HepG2 (cell line): ENCODE results near the gene PLGRKT. TPM values are rescaled to one million over a fixed set of nuclear protein-coding genes. Genes with fewer than 3 reads are reported as not detected.

Source experiments
- ATAC-seq: fragments of 200-7000 bp; cut with Tn5 transposase; 3 replicates; pipeline ENCODE4 v1.9.1; 2020; ENCODE audit warnings: mild to moderate bottlenecking, moderate library complexity
- BruUV-seq: library from RNA; stranded (reverse); fragments of 400-500 nt; replicated peaks from 2 replicates; lab custom pipeline; 2021; lab: Mats Ljungman, UMichigan
- CTCF ChIA-PET: fragments of 300-600 bp; formaldehyde crosslinking; extraction: SDS; loops from one replicate; lab custom pipeline; 2021; ENCODE audit warnings: low total read pairs, inconsistent platforms, low intra/inter-chr PET ratio; lab: Yijun Ruan, JAX
- POLR2A ChIA-PET: fragments of 350-600 bp; sonication (Branson Sonifier 250); formaldehyde crosslinking; loops from one replicate; lab custom pipeline; 2020; ENCODE audit warnings: antibody characterized with exemption, inconsistent platforms; lab: Yijun Ruan, JAX
- DNase-seq: peaks from one replicate; pipeline ENCODE4 v3.0.0-alpha.2; 2015; ENCODE audit warnings: low spot score
- FAIRE-seq: peaks from 3 replicates; lab custom pipeline; 2011; peaks lifted over from hg19 to GRCh38; lab: Jason Lieb, UNC
- H2AFZ ChIP-seq: one replicate; pipeline ENCODE4 v1.6.1; 2011; ENCODE audit warnings: low read length, inconsistent platforms
- H3K27ac ChIP-seq: fragments of 300-600 bp; 3 replicates; pipeline ENCODE4 v1.8.0; 2011; ENCODE audit warnings: mixed run types, mild to moderate bottlenecking, mixed read lengths, low read length, inconsistent platforms; ENCODE audit not compliant: insufficient read depth; ENCODE audit errors: extremely low read length
- H3K27me3 ChIP-seq, 2 experiments: fragments of 200-600 bp in 1 of 2; 2 replicates in 1 of 2; 3 replicates in 1 of 2; pipeline versions ENCODE4 v1.6.0 to v1.8.0; 2011; ENCODE audit warnings: low read length in 2 of 2, mild to moderate bottlenecking in 2 of 2, moderate library complexity in 2 of 2, inconsistent platforms in 1 of 2; ENCODE audit not compliant: insufficient read depth in 2 of 2, control insufficient read depth in 1 of 2
- H3K36me3 ChIP-seq, 2 experiments: fragments of 200-600 bp in 1 of 2; replicated peaks in 1 of 2; 2 replicates in 1 of 2; 3 replicates in 1 of 2; pipeline versions ENCODE4 v1.5.1 to v1.8.0; 2011; ENCODE audit warnings: low read length in 2 of 2, inconsistent platforms in 1 of 2; ENCODE audit not compliant: insufficient read depth in 2 of 2, control insufficient read depth in 1 of 2
- H3K4me1 ChIP-seq: 2 replicates; pipeline ENCODE4 v1.5.1; 2012; ENCODE audit warnings: low read length, inconsistent platforms; ENCODE audit not compliant: insufficient read depth
- H3K4me2 ChIP-seq: 2 replicates; pipeline ENCODE4 v1.6.0; 2011; ENCODE audit warnings: low read depth, low read length, inconsistent platforms
- H3K4me3 ChIP-seq, 3 experiments: fragments of 200-600 bp in 1 of 3; sonication (generic), shearing (Covaris generic) in 1 of 3; replicated peaks in 1 of 3; 2 replicates each; pipeline ENCODE4 v1.5.1; 2011 to 2016; ENCODE audit warnings: low read length in 3 of 3, inconsistent platforms in 2 of 3, low read depth in 2 of 3, mild to moderate bottlenecking in 2 of 3, control low read depth in 1 of 3, mixed read lengths in 1 of 3; ENCODE audit not compliant: insufficient read depth in 1 of 3
- H3K79me2 ChIP-seq: one replicate; pipeline ENCODE4 v1.6.1; 2011; ENCODE audit warnings: low read length, inconsistent platforms; ENCODE audit not compliant: insufficient read depth
- H3K9ac ChIP-seq: 2 replicates; pipeline ENCODE4 v1.6.0; 2011; ENCODE audit warnings: mild to moderate bottlenecking, low read depth, low read length, inconsistent platforms; ENCODE audit not compliant: insufficient read depth
- H3K9me3 ChIP-seq: 2 replicates; pipeline ENCODE4 v1.5.1; 2012; ENCODE audit warnings: mild to moderate bottlenecking, low read length
- H4K20me1 ChIP-seq: 2 replicates; pipeline ENCODE4 v1.6.0; 2011; ENCODE audit warnings: inconsistent platforms, mild to moderate bottlenecking, low read length, moderate library complexity; ENCODE audit not compliant: insufficient read depth
- CENPT ChIP-seq: sonication (generic); formaldehyde crosslinking; IDR thresholded peaks from 2 replicates; pipeline ENCODE4 v1.8.0; 2022; ENCODE audit warnings: low read depth, mild to moderate bottlenecking, moderate library complexity, missing genetic modification reagents
- DR1 ChIP-seq: sonication (generic); formaldehyde crosslinking; IDR thresholded peaks from 2 replicates; pipeline ENCODE4 v1.8.0; 2021; ENCODE audit warnings: mild to moderate bottlenecking, missing genetic modification reagents, inconsistent platforms
- FOXO1 ChIP-seq: sonication (generic); formaldehyde crosslinking; IDR thresholded peaks from 2 replicates; pipeline ENCODE4 v1.4.0; 2020; ENCODE audit warnings: missing genetic modification reagents
- HOXD1 ChIP-seq: sonication (generic); formaldehyde crosslinking; IDR thresholded peaks from 2 replicates; pipeline ENCODE4 v1.5.0; 2020; ENCODE audit warnings: missing genetic modification reagents
- JUNB ChIP-seq: sonication (generic); formaldehyde crosslinking; IDR thresholded peaks from 2 replicates; pipeline ENCODE4 v1.8.0; 2022; ENCODE audit warnings: missing genetic modification reagents, mild to moderate bottlenecking, borderline replicate concordance
- NBN ChIP-seq: fragments of 450-650 bp; conservative IDR thresholded peaks from 2 replicates; pipeline ENCODE4 v1.6.1; 2017
- ZFP36L1 ChIP-seq: sonication (generic); formaldehyde crosslinking; IDR thresholded peaks from 2 replicates; pipeline ENCODE4 v1.8.0; 2022; ENCODE audit warnings: mild to moderate bottlenecking, missing genetic modification reagents, moderate library complexity
- ZNF766 ChIP-seq: sonication (generic); formaldehyde crosslinking; IDR thresholded peaks from 2 replicates; pipeline ENCODE4 v1.5.0; 2020; ENCODE audit warnings: missing genetic modification reagents, borderline replicate concordance
- WGBS: methylation state at CpG from one replicate; pipeline ENCODE4 v1.1.6; 2017; ENCODE audit warnings: low lambda C conversion rate; 5-methylcytosine and 5-hydroxymethylcytosine counted together
- in situ Hi-C: cut with HindIII; loops from 2 replicates; pipeline ENCODE4 v1.10.0; 2017; ENCODE audit warnings: low pct_unique_long_range_greater_than_20kb; ENCODE audit not compliant: extremely low pct_ligation_motif_present
- intact Hi-C: fragments of 100-400 bp; cut with micrococcal nuclease; formaldehyde crosslinking; loops from one replicate; pipeline ENCODE4 v1.10.0; 2022; ENCODE audit not compliant: unreplicated experiment
- polyA plus RNA-seq, 8 experiments: library from polyadenylated mRNA; depleted of rRNA in 3 of 8; stranded (reverse) in 7 of 8; unstranded in 1 of 8; fragments of >200 nt; fragmentation: Illumina TruSeq in 4 of 8; extraction: Trizol in 4 of 8; gene quantifications; 2 replicates each; pipeline versions ENCODE4 v1.2.1 to v1.2.3, GENCODE V29; 2011 to 2016; ENCODE audit warnings: low read depth in 4 of 8, missing spikeins in 1 of 8, mixed read lengths in 1 of 8; ENCODE audit not compliant: insufficient read depth in 1 of 8
- total RNA-seq, 5 experiments: library from RNA; depleted of rRNA; stranded (reverse); fragments of >200 nt; fragmentation: Illumina TruSeq; extraction: Trizol; gene quantifications; 2 replicates each; pipeline ENCODE4 v1.2.3, GENCODE V29; 2016; ENCODE audit warnings: low read depth in 1 of 5
- TF ChIP-seq, protein P1 (sequence below), 2 experiments: sonication (generic) in 1 of 2; formaldehyde crosslinking in 1 of 2; IDR thresholded peaks; 2 replicates each; pipeline versions ENCODE4 v1.5.1 to v1.6.1; 2011 to 2020; ENCODE audit warnings: borderline replicate concordance in 1 of 2, low read depth in 1 of 2, low read length in 1 of 2, mild to moderate bottlenecking in 1 of 2, missing genetic modification reagents in 1 of 2, moderate library complexity in 1 of 2
- TF ChIP-seq, protein P2 (sequence below): IDR thresholded peaks from 2 replicates; pipeline ENCODE4 v1.6.1; 2016; ENCODE audit warnings: missing genetic modification reagents, missing compliant biosample characterization
- TF ChIP-seq, protein P3 (sequence below): sonication (generic); formaldehyde crosslinking; IDR thresholded peaks from 2 replicates; pipeline ENCODE4 v1.8.0; 2022; ENCODE audit warnings: mild to moderate bottlenecking, missing genetic modification reagents, moderate library complexity
- TF ChIP-seq, protein P4 (sequence below): sonication (generic); formaldehyde crosslinking; IDR thresholded peaks from 2 replicates; pipeline ENCODE4 v1.4.0; 2020; ENCODE audit warnings: missing genetic modification reagents
- TF ChIP-seq, protein P5 (sequence below): sonication (generic); formaldehyde crosslinking; IDR thresholded peaks from 2 replicates; pipeline ENCODE4 v1.5.0; 2020; ENCODE audit warnings: mild to moderate bottlenecking, missing genetic modification reagents, moderate library complexity

PLGRKT gene
- total and polyA plus RNA-seq, 2 of the 13 experiments (the other 11 are each of a cell fraction or from before 2014, with no cell fraction given) = 5.0 to 15.8 TPM

DNA sequence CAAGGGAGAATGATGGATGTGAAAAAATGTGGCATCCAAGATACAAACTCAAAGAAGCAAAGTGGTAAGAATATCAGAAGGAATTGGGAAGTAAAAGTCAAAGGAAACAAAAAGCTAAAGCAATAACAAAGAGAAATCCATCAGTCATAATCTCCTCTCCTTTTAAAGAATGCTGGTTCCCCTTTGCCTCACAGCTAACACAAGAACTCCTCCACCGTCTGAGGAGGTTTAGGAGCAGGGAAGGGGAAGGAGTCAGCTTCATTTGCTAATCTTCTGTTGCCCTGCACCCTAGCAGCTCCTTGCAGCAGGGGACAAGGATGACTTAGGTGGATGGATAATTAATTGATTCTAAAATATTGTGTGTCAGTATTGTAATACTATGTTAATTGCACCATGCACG, 29.0 kb upstream of the PLGRKT start:
- FAIRE-seq = no peak
- Histone ChIP-seq H3K4me2 (no peak overlapping the region), H3K36me3 (no peaks in the 10 kb centered on the region), H2AFZ (no peak overlapping the region), H3K4me3 (no peak overlapping the region), H4K20me1 (no peaks in the 10 kb centered on the region), H3K79me2 (no peaks in the 10 kb centered on the region), H3K27ac (no peak overlapping the region), H3K27me3 (0 out of 5 replicates have a peak, but pooled peaks cover 0 to 3% of the 10 kb centered on the region in 2 experiments), H3K4me1 (no peaks in the 10 kb centered on the region), H3K9ac (no peak overlapping the region), H3K9me3 (no peaks in the 10 kb centered on the region)
- TF ChIP-seq DR1 (CRISPR knock-in tag) (no peak), ZFP36L1 (CRISPR knock-in tag) (no peak), HOXD1 (CRISPR knock-in tag) (no peak), JUNB (no peak), NBN (no peak), ZNF766 (CRISPR knock-in tag) (no peak), FOXO1 (CRISPR knock-in tag) (no peak), CENPT (CRISPR knock-in tag) (no peak)
- TF ChIP-seq, protein P1, sequence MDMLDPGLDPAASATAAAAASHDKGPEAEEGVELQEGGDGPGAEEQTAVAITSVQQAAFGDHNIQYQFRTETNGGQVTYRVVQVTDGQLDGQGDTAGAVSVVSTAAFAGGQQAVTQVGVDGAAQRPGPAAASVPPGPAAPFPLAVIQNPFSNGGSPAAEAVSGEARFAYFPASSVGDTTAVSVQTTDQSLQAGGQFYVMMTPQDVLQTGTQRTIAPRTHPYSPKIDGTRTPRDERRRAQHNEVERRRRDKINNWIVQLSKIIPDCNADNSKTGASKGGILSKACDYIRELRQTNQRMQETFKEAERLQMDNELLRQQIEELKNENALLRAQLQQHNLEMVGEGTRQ (IDR thresholded peaks at IDR 0.05; ENCODE audit: low read depth, low read length) = no peak
- TF ChIP-seq, protein P1 (CRISPR knock-in tag; IDR thresholded peaks at IDR 0.05; ENCODE audit: borderline replicate concordance) = no peak
- TF ChIP-seq, protein P2, sequence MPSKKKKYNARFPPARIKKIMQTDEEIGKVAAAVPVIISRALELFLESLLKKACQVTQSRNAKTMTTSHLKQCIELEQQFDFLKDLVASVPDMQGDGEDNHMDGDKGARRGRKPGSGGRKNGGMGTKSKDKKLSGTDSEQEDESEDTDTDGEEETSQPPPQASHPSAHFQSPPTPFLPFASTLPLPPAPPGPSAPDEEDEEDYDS (CRISPR knock-in tag) = no peak
- TF ChIP-seq, protein P3, sequence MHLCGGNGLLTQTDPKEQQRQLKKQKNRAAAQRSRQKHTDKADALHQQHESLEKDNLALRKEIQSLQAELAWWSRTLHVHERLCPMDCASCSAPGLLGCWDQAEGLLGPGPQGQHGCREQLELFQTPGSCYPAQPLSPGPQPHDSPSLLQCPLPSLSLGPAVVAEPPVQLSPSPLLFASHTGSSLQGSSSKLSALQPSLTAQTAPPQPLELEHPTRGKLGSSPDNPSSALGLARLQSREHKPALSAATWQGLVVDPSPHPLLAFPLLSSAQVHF (CRISPR knock-in tag) = no peak
- TF ChIP-seq, protein P4, sequence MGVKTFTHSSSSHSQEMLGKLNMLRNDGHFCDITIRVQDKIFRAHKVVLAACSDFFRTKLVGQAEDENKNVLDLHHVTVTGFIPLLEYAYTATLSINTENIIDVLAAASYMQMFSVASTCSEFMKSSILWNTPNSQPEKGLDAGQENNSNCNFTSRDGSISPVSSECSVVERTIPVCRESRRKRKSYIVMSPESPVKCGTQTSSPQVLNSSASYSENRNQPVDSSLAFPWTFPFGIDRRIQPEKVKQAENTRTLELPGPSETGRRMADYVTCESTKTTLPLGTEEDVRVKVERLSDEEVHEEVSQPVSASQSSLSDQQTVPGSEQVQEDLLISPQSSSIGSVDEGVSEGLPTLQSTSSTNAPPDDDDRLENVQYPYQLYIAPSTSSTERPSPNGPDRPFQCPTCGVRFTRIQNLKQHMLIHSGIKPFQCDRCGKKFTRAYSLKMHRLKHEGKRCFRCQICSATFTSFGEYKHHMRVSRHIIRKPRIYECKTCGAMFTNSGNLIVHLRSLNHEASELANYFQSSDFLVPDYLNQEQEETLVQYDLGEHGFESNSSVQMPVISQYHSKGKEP (CRISPR knock-in tag) = no peak
- TF ChIP-seq, protein P5, sequence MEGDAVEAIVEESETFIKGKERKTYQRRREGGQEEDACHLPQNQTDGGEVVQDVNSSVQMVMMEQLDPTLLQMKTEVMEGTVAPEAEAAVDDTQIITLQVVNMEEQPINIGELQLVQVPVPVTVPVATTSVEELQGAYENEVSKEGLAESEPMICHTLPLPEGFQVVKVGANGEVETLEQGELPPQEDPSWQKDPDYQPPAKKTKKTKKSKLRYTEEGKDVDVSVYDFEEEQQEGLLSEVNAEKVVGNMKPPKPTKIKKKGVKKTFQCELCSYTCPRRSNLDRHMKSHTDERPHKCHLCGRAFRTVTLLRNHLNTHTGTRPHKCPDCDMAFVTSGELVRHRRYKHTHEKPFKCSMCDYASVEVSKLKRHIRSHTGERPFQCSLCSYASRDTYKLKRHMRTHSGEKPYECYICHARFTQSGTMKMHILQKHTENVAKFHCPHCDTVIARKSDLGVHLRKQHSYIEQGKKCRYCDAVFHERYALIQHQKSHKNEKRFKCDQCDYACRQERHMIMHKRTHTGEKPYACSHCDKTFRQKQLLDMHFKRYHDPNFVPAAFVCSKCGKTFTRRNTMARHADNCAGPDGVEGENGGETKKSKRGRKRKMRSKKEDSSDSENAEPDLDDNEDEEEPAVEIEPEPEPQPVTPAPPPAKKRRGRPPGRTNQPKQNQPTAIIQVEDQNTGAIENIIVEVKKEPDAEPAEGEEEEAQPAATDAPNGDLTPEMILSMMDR = no peak
- BruUV-seq = no TSS peak
- in situ Hi-C loops (no loop called here), intact Hi-C loops (no loop called here)
- 0% methylated on average over 2 of the region's 2 CpGs for WGBS
- no peak for ATAC-seq
- ChIA-PET CTCF (no interaction called here), POLR2A (no interaction called here)
- DNase-seq = no peak
